ENCODE data around the gene PIF1.
A peak's percentile ranks its signal among the peaks of the same experiment; 100 is the strongest.

Gene PIF1, protein sequence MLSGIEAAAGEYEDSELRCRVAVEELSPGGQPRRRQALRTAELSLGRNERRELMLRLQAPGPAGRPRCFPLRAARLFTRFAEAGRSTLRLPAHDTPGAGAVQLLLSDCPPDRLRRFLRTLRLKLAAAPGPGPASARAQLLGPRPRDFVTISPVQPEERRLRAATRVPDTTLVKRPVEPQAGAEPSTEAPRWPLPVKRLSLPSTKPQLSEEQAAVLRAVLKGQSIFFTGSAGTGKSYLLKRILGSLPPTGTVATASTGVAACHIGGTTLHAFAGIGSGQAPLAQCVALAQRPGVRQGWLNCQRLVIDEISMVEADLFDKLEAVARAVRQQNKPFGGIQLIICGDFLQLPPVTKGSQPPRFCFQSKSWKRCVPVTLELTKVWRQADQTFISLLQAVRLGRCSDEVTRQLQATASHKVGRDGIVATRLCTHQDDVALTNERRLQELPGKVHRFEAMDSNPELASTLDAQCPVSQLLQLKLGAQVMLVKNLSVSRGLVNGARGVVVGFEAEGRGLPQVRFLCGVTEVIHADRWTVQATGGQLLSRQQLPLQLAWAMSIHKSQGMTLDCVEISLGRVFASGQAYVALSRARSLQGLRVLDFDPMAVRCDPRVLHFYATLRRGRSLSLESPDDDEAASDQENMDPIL

DNA sequence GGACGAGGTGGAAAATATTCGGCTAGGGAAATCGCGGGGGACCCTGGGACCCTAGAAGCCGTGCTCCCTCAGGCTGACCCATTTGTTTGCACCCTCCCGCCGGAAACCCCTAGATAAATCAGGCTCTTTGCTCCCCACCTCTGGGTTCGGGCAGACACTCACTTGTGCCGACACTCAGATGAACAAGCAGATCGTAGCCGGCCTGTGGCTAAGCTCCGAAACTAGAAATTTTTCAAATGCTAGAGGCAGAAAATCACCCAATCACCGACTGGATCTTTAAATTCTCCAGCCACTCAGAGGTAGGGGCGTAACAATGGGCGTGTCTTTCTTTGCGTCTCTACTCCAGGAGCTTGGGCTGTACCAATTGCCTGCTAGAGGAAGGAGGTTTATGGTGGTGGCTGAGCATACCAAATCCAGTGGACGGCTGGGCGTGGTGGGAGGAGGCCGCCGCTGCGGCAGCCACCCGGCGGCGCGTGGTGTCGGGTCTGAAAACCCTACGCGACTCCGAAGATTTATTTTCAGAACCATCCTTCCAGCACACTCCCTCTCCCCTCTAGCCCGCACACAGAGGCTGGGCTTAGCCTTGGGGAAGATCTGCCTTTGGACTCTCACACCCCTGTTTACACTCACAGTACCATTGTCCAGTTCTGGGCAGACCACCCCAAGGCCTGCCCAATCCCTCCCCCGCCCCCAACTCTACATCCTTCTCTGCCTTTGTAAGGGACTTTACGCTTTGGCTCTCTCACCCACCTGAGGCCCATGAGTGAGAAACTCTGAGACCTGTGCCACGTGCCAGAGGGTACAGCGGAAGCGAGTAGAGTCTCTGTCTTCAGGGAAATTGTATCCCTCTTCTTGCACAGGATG, at the start of gene PIF1:
TSS of gene PIF1 (minus strand) at position 217 of the 864 bp plus-strand sequence. CDS start 1,312 bp downstream, outside the sequence.
- DNase-seq (ENCODE audit: low read depth), result peak; percentile 99

DNA sequence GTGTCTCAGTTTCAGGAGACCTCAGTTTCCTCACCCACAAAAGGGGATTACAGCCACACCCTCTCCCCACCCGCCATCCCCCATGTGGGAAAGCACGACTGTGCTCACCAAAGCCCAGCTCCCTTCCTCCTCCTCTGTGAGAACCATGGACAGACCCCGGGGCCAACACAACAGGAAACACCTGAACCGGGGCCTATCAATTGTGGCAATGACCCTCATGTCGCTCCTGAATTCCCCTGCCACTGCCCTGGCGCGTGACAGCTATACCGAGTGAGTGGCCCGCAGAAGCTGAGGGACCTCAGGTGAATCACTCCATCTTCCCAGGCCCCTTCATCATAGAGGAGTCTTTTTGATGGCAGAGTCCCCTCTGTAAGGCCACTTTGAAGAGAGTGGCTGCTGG, 44.9 kb upstream of the PIF1 start:
- no peak for DNase-seq (ENCODE audit: low read depth)

DNA sequence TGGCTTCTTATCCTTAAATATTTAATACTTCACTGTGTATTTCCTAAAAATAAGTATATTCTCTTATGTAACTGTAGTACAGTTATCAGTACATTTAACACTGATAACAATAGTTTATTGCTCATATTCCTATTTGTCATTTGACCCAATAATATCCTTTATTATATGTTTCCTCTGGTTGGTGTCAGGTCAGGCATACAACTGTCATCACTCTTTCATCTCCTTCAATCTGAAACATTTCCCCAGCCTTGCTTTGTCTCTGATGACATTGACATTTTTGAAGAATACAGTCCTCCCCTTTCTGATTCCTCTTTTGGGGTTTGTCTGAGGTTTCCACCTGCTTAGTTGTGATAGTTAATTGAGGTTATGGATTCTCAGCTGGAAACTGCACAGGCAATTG, 44.1 kb upstream of the PIF1 start:
- DNase-seq (ENCODE audit: low read depth), result no peak

DNA sequence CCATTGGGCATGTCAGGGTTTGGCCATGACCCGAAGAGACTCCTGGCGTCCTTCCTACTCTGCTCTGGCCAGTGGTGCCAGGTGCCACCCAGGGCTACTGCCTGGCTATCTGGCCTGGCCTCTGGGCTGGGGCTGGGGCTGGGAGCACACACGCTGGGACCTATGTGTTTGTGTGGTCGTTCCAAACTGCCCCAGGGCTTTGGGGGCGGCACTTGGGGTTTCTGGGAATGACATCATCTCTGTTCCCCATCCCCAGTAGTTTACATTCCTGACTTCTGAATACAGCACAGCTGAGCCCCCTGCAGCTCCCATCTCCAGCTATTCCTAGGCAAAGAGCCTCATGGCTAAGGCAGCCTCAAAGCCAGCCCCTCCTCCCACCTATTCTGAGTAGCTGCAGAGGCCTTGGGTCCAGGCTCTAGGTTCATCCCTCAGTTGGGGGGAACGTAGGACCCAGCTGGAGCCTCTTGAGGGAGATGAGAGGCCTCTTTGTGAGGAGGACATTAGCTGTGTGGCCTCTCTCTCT, 40.6 kb upstream of the PIF1 start:
- peak; percentile 99 for DNase-seq (ENCODE audit: low read depth)

DNA sequence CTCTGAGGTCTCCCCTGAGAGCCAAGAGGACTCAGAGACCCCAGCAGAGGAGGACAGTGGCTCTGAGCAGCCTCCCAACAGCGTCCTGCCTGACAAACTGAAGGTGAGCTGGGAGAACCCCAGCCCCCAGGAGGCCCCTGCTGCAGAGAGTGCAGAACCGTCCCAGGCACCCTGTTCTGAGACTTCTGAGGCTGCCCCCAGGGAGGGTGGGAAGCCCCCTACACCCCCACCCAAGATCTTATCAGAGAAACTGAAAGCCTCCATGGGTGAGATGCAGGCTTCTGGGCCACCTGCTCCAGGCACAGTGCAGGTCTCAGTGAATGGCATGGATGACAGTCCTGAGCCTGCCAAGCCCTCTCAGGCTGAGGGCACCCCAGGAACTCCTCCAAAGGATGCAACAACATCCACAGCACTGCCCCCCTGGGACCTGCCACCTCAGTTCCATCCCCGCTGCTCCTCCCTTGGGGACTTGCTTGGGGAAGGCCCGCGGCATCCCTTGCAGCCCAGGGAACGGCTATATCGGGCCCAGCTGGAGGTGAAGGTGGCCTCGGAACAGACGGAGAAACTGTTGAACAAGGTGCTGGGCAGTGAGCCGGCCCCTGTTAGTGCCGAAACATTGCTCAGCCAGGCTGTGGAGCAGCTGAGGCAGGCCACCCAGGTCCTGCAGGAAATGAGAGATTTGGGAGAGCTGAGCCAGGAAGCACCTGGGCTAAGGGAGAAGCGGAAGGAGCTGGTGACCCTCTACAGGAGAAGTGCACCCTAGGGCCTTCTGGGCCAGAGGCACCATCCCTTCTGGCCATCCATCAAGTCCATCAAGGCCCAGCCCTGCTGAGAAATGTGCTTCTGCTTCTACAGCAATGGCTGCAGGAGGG, 39.9 kb upstream of the PIF1 start:
- no peak for DNase-seq (ENCODE audit: low read depth)

DNA sequence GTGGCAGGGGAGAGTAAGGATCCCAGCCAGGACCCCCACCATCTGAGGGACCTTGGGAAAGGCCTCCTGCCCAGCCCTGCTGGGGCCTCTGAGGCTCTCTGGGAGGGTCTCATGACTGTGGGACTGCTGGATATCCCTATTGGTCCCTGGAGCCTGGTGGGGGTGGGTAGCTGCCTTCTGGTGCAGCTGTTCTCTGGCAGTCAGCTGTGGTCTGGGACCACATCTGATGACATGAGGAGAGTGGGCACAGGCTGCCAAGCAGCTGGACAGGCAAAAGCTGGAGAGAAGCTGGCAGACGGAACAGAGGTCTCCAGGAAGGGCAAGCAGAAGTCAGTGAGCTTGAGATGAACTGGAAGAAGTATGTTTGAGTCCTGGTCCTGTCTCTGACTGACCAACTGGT, 38.6 kb upstream of the PIF1 start:
- DNase-seq (ENCODE audit: low read depth), result no peak

DNA sequence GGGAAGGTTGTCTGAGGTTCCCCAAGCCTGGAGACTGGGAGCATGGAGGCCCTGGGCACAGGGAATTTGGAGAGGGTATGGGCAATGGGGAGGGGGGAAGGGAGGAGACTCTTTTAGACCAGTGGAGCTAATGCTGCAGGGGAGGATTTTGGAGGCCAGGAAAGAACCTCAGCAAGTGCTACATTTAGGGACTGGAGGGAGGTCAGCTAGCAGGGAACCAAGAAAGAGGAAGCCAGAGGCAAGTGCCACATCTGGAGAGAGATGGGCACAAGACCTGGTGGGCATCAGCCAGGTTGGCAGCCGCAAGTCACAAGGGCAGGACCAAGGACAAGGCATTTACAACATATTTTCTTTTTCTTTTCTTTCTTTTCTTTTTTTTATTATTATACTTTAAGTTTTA, 37.0 kb upstream of the PIF1 start:
- no peak for DNase-seq (ENCODE audit: low read depth)

DNA sequence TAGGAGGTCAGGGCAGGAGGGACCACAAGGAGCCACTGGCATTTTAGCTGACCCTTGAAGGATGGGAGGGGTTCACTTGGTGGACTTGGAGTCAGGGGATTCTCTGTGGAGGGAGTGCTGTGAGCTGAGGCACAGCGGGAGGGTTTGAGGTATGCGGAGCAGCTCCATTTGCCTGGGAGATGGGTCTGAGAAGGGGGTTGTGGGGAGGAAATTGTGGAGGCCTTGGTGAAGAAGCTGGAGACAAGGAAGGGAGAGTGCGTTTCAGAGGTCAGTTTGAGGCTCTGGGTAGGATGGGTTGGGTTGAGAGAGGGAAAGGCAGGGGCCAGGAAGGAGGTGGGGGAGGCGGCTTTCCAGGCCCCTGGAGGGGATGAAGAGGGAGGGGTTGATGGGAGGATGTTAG, 36.5 kb upstream of the PIF1 start:
- no peak for DNase-seq (ENCODE audit: low read depth)

DNA sequence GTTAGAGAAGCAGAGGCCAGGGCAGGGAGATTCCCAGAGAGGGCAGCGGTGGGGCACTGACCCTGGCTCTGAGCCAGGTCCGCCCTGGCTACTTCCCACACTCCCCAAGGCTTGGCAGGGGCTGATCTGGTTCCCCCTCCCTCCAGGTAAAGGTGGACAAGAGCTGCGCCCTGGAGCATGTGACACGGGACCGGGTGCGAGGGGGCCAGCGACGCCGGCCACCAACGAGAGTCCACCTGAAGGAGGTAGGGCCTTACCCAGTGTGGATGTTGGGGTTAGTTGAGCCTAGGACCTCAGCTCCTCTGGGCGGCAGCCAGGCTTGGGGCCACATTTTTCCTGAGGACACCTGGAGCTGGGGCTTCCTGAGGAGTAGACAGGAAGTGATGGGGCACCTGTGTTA, 35.9 kb upstream of the PIF1 start:
- no peak for DNase-seq (ENCODE audit: low read depth)

DNA sequence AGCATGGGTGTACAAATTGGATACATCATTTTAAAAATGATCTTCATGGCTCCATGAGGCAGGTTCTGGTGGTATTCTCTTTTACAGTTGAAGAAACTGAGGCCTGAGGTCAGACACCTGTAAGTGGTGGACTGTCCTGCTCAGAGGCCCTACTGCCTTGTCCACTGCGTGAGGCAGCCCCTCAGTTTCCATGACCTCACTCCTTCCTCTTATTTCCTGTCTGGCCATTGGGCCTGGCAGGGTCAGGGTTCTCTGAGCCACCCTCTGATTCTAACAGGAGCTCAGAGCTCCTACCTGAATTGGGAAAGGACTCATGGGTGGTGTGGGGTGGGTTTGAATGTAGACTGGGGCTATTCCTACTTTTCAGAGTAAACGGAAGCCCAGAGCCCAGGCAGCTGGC, 33.8 kb upstream of the PIF1 start:
- DNase-seq (ENCODE audit: low read depth), result no peak

DNA sequence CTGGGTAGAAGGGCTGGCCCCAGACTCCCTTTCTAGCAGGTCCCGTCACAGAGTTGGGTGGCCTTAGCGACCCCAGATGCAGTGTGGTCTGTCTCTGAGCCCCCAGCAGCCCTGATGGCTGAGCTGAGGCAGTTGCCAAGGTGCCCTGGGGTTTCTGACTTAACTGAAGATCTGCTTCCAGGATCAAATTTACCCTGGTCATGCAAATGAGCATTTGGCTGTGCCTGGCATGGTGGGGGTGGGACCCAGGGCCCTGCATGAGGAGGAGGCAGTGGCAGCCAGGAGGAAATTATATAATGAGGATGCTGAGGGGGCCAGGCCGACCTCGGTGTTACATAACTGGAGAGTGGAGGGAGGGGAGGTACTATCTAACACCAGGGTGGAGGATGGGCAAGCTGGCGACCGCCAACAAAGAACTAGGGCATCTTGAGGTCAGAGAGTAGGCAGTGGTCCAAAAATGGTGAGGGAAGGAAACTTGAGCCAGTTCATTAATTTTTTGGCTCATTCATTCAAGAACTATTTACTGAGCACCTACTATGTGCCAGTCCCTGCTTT, 32.7 kb upstream of the PIF1 start:
- DNase-seq (ENCODE audit: low read depth), result no peak

DNA sequence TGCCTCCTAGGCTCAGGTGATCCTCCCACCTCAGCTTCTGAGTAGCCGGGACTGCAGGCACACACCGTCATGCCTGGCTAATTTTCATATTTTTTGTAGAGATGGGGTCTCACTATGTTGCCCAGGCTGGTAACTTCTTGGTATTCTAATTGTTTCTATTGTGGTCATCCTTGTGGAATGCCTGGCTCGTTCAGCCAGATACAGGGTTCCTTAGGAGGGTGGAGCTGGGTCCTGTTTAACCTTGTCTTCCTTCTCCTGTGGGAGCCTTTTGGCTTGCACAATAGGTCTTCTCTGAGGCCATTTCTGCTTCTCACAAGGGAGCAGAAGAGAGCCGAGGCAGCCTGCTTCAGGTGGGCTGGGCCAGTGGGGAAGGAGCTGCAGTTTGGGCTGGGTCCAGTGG, 32.0 kb upstream of the PIF1 start:
- DNase-seq (ENCODE audit: low read depth), result peak; percentile 91

DNA sequence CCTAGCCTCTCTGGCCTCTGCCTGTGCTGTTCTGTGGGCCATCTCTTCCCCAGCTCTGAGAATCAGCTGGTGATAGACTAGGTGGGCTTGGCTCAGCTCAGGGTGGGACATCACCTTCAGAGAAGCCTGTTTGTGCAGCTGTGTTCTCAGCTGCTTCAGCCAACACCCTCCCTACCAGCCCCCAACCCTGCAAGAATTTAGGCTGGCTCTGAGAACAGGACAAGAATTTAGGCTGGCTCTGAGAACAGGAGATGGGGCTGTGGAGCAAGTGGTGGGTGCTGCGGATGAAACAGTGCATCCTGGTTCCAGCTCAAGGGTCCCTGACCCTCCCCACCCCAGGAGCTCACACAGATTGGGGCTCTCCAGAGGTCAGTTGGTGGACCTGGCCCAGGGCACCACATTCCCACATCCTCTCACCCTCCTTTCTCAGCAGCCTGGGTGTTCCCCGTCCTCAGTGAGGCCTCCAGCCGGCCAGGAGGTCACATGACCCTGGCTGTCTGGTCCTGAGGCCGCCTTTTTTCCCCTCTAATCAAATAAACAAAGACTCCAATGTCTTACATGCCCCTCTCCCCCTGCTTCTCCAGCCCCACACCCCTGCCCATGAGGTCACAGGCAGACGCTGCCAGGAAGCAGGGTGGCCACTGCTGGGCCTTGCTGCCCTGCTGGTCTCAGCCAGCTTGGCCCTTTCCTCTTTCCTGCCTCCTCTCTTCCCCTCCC, 31.1 kb upstream of the PIF1 start:
- peak; percentile 89 for DNase-seq (ENCODE audit: low read depth)

DNA sequence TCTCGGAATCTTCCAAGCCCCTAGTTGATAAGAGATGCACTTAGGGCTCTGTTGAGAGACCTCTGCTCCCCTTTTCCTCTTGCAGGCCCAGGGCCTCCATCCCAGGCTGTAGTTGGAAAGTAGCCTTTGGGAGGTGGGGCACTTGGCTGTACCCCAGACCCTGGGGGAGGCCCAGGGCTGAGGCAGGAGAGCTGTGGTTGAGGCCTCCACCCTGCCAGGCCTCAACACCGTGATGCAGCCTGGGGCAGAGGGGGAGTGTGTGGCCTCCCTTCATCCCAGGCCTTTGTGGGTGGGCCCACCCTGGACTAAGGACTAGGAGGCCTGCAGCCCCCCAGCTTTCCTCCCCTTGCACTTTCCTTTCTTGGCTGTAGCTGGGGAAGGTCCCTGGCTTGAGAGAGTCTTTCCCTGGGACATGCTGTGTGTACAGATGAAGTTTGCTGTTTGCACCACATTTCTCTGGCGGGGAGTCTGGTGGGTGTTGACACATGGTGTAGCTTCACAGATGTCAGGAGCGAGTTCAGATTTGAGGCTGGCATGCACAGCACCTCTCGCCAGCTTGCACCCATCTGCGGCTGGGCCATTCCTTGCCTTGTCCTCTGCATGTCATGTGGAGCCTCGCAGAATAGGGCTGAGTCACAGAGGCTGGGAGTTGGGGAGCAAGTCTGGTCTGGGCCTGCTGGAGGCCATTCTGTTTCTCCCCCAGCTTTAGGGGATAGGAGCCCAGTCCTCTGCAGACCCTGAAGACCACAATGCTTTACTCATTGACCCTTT, 29.9 kb upstream of the PIF1 start:
- peak; percentile 63 for DNase-seq (ENCODE audit: low read depth)

DNA sequence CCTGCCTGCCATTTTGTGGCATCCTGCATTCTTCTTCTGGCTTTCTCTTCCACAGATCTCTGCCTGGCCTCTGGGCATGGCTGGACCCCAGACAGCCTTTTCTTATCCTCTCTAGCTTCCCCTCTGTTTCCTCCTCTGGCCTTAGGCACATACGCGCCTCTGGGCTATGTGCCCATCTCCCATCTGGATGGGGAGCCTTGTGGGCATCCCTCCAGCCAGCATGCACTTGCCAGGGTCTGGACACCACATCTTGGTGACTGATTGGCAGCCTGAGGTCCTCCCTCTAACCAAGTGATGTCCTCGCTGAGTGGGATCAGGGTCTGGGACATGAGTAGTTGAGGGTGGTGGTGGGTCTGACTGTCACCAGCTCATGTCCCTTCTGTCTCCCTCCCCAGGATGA, 29.1 kb upstream of the PIF1 start:
- DNase-seq (ENCODE audit: low read depth), result peak; percentile 21

DNA sequence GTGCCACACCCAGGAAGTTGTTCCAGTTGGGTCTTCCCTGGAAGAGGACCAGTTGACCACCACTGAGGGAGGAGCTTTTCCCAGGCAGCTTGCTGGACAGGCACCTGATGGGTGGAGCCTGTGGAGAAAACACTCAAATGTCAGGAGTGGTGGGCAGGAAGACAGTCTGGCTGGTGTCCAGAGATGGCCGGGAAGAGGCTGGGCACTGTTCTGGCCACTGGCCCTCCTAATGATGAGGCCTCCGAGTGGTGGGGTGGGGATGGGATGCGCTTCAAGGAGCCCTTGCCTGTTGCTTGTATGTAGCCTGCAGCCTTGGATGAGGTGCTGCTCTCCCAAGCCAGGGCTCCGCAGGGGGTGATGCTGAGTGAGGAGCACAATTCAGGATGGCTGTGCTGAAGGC, 28.6 kb upstream of the PIF1 start:
- peak; percentile 61 for DNase-seq (ENCODE audit: low read depth)

DNA sequence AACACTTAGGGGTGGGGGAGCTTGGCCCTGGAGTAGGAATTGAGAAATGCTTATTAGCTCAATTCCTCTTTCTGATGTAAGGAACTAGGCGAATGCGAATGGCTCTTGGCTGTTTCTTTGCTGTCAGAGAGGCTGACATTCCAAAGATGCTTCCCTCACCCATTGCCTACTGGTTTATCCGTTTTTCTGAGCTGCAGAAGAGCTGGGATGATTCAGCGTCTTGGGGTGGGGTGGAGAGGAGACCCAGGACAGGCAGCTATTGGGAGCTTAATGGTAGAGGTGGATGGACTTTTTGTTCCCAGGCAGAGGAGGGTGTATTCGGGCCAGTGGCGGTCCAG, 26.0 kb upstream of the PIF1 start:
- peak; percentile 97 for DNase-seq (ENCODE audit: low read depth)

DNA sequence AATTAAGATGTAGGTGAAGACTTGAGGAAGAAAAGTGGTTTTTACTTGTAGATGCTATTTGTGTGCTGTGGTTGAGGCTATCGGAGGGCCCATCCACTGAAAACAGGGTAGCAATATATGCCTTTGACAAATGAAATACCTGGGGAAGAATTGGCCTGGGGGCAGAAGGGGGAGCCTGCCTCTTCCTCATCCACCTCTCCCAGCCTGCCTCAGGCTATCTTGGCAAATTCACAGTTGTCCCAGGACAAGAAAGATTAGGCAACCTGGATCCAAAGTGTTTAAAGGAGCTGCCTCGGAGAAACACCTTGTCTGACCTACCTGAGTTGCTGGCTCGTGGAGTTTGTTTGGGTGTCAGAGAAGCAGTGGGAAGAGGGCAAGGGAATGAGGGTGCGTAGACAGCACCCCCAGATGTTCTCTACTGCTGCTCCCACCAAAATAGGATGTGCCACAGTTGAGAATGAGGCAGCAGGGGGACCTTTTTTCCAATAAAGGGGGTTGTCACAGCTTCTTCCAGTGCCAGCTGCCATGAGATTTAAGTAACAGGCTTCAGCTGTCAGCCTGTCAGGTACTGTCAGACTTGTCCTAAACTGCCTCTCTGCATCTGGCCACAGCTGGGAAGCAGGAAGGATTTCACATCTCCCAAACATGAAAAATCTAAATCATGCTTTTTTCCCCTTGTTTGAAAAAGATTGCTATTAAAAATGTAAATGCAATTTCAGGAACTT, 25.5 kb upstream of the PIF1 start:
- DNase-seq (ENCODE audit: low read depth), result no peak

Data from EH (cell line).